ENCODE results near the gene CAT. TPM values are rescaled to one million over a fixed set of nuclear protein-coding genes. Genes with fewer than 3 reads are reported as not detected.

Gene CAT
- total RNA-seq, 4 donors from 2014 or later = 232 to 609 (median 451) TPM

DNA sequence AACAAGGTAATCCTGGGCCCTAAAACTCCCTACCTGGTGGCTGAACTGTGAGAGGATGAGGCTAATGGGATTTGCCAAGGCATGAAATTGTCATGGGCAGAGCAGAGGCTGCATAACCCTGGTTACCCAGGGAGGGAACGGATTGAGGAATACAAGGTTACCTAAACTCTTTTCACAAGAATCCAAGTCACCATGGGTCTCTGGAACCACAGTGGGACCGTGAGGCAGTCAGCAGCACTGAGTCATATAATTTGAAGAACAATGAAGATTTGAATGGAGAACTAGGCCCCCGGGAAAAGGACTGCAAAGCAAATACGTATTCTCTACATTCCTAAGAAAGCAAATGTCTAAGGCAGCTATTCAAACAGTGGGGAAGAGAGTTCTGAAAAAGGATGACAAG lies 19.8 kb downstream of the CAT start:
- intact Hi-C loops (cut with DNase I) = no loop called here
- Histone ChIP-seq H3K4me1 (no peaks in the 10 kb centered on the region), H3K4me3 (replicated peaks in 1 of 3) (no peak overlapping the region), H3K27me3 (no peaks in the 10 kb centered on the region), H3K27ac (no peak overlapping the region), H3K9me3 (no peaks in the 10 kb centered on the region), H3K36me3 (peaks cover 68 to 80% of the 10 kb centered on the region in 2 donors)
- TF ChIP-seq, protein P1, sequence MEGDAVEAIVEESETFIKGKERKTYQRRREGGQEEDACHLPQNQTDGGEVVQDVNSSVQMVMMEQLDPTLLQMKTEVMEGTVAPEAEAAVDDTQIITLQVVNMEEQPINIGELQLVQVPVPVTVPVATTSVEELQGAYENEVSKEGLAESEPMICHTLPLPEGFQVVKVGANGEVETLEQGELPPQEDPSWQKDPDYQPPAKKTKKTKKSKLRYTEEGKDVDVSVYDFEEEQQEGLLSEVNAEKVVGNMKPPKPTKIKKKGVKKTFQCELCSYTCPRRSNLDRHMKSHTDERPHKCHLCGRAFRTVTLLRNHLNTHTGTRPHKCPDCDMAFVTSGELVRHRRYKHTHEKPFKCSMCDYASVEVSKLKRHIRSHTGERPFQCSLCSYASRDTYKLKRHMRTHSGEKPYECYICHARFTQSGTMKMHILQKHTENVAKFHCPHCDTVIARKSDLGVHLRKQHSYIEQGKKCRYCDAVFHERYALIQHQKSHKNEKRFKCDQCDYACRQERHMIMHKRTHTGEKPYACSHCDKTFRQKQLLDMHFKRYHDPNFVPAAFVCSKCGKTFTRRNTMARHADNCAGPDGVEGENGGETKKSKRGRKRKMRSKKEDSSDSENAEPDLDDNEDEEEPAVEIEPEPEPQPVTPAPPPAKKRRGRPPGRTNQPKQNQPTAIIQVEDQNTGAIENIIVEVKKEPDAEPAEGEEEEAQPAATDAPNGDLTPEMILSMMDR (IDR thresholded peaks at IDR 0.05) = no peak
- WGBS, 2 donors = 84 to 86% methylated on average over 4 of the region's 4 CpGs
- DNase-seq = no peak

- TF ChIP-seq, protein P1 (IDR thresholded peaks at IDR 0.05) = no peak
- TF ChIP-seq POLR2A (IDR thresholded peaks at IDR 0.05) = no peak
- Histone ChIP-seq H3K36me3 (peaks cover 69 to 82% of the 10 kb centered on the region in 2 donors), H3K4me1 (no peaks in the 10 kb centered on the region), H3K9me3 (no peaks in the 10 kb centered on the region), H3K4me3 (replicated peaks in 1 of 3) (no peak overlapping the region), H3K27me3 (no peaks in the 10 kb centered on the region), H3K27ac (no peak overlapping the region)
- WGBS, 2 donors = 98 to 99% methylated on average over 3 of the region's 3 CpGs
- no peak for DNase-seq
- intact Hi-C loops (cut with DNase I) = no loop called here
Measured at GRCh38 chr11:34459507-34460162, 20.9 kb downstream of the CAT start.

GRCh38 chr11:34460278-34460677 lies 21.5 kb downstream of the CAT start:
- Histone ChIP-seq H3K4me1 (no peaks in the 10 kb centered on the region), H3K27me3 (no peaks in the 10 kb centered on the region), H3K4me3 (replicated peaks in 1 of 3) (no peak overlapping the region), H3K9me3 (no peaks in the 10 kb centered on the region), H3K36me3 (peaks cover 72 to 82% of the 10 kb centered on the region in 2 donors), H3K27ac (no peak overlapping the region)
- no peak for DNase-seq
- TF ChIP-seq POLR2A (IDR thresholded peaks at IDR 0.05) = no peak
- TF ChIP-seq, protein P1 (IDR thresholded peaks at IDR 0.05) = no peak
- intact Hi-C loops (cut with DNase I) = no loop called here
- WGBS, 2 donors = 88 to 89% methylated on average over 4 of the region's 4 CpGs

DNA sequence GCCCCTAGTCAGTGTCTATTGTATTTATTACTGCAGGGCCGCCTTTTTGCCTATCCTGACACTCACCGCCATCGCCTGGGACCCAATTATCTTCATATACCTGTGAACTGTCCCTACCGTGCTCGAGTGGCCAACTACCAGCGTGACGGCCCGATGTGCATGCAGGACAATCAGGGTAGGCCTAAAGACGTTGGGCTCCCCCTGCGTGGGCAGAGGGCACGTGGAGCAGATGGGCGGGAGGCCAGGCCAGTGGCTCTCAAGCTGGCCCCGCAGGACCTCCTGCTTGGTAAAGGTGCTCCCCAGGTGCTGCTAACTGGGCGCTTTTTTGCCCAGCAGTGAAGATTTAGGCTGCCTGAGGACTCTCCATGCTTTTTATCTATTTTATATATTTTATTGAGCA lies 22.5 kb downstream of the CAT start:
- no peaks in the 10 kb centered on the region for H3K4me1 ChIP-seq
- H3K36me3 ChIP-seq = peaks cover 79 to 83% of the 10 kb centered on the region in 2 donors
- no peak overlapping the region for H3K4me3 ChIP-seq (replicated peaks in 1 of 3)
- no peaks in the 10 kb centered on the region for H3K27me3 ChIP-seq
- TF ChIP-seq, protein P1 (IDR thresholded peaks at IDR 0.05) = no peak
- TF ChIP-seq POLR2A (IDR thresholded peaks at IDR 0.05) = no peak
- intact Hi-C loops (cut with DNase I) = no loop called here
- no peak overlapping the region for H3K27ac ChIP-seq
- 88 to 96% methylated on average over 14 of the region's 14 CpGs for WGBS, 2 donors
- H3K9me3 ChIP-seq = no peaks in the 10 kb centered on the region
- DNase-seq = no peak

DNA sequence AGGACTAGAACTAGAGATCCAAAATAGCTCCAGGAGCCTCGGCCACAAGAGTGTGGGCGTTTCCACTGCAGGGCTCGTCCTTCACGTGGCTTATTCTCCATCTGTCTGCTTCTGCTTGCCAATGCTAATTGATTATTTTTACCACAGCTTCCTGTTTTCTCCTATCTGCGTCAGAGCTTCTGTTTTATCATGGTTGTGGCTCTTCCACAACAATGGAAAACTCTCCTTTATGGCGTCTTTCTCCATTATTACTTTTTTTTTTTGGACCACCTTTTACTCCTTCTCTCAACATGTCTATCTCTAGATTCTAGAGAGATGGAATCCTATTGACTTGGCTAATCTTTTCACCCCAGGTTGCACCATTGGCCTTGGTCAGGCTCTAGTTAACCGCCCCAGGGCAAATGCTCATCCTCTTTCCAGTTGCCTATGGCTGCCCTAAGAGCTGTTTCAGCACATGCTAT lies 25.9 kb downstream of the CAT start:
- H3K9me3 ChIP-seq = no peaks in the 10 kb centered on the region
- no peaks in the 10 kb centered on the region for H3K27me3 ChIP-seq
- 82 to 91% methylated on average over 7 of the region's 7 CpGs for WGBS, 2 donors
- H3K27ac ChIP-seq = no peak overlapping the region
- H3K36me3 ChIP-seq = peaks cover 59 to 89% of the 10 kb centered on the region in 2 donors
- no peaks in the 10 kb centered on the region for H3K4me1 ChIP-seq
- intact Hi-C loops (cut with DNase I) = no loop called here
- TF ChIP-seq, protein P1 (IDR thresholded peaks at IDR 0.05) = no peak
- no peak for TF ChIP-seq POLR2A (IDR thresholded peaks at IDR 0.05)
- DNase-seq = no peak
- no peak overlapping the region for H3K4me3 ChIP-seq (replicated peaks in 1 of 3)

All from thyroid gland (tissue), 4 donors.